ENCODE results near the gene P2RX4. TPM values are rescaled to one million over a fixed set of nuclear protein-coding genes. Genes with fewer than 3 reads are reported as not detected.

Gene P2RX4
- total RNA-seq, 1 experiment from 2014 or later = 8.1 TPM

DNA sequence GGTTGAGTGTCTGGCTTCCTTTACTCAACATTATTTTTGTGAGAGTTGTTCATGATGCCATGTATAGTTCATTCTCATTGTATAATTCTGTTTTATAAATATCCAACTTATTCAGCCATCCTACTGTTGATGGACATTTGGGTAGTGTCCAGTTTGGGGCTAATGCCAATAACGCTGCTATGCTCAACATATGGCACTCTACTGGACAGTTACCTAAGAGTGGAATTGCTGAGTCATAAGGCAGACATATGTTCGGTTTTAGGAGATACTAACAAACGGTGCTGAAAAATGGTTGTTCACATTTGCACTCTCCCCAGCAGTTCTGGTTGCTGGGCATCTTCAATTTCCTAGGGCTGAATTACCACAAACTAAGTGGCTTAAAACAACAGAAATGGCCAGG lies 28.7 kb upstream of the P2RX4 start:
- no peaks in the 10 kb centered on the region for H4K20me1 ChIP-seq (ENCODE audit: control insufficient read depth, insufficient read depth, insufficient read length)
- H3K36me3 Mint-ChIP-seq (ENCODE audit: insufficient read depth in 1 of 3, low read depth in 3 of 3) = no peaks in the 10 kb centered on the region
- no peak overlapping the region for H2BK120ac ChIP-seq (ENCODE audit: low read depth, low read length, poor library complexity, severe bottlenecking)
- no peak overlapping the region for H2BK20ac ChIP-seq (ENCODE audit: low read depth, low read length, poor library complexity, severe bottlenecking)
- no peaks in the 10 kb centered on the region for H3K27me3 ChIP-seq (ENCODE audit: insufficient read depth, low read length)
- H4K8ac ChIP-seq (replicated peaks; ENCODE audit: insufficient read length, low read depth, low read length) = no peak overlapping the region
- H2BK15ac ChIP-seq (ENCODE audit: low read depth, low read length) = no peak overlapping the region
- H3K4me3 Mint-ChIP-seq = no peak overlapping the region
- H3K4me1 Mint-ChIP-seq = no peaks in the 10 kb centered on the region
- no peak overlapping the region for H2AK5ac ChIP-seq (ENCODE audit: insufficient read length, low read length)
- TF ChIP-seq, protein P1, sequence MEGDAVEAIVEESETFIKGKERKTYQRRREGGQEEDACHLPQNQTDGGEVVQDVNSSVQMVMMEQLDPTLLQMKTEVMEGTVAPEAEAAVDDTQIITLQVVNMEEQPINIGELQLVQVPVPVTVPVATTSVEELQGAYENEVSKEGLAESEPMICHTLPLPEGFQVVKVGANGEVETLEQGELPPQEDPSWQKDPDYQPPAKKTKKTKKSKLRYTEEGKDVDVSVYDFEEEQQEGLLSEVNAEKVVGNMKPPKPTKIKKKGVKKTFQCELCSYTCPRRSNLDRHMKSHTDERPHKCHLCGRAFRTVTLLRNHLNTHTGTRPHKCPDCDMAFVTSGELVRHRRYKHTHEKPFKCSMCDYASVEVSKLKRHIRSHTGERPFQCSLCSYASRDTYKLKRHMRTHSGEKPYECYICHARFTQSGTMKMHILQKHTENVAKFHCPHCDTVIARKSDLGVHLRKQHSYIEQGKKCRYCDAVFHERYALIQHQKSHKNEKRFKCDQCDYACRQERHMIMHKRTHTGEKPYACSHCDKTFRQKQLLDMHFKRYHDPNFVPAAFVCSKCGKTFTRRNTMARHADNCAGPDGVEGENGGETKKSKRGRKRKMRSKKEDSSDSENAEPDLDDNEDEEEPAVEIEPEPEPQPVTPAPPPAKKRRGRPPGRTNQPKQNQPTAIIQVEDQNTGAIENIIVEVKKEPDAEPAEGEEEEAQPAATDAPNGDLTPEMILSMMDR (conservative IDR thresholded peaks at IDR 0.05) = no peak
- no peak overlapping the region for H3K14ac ChIP-seq (ENCODE audit: insufficient read depth, low read length)
- no peak overlapping the region for H3K4me2 ChIP-seq (ENCODE audit: insufficient read depth, insufficient read length, low read length)
- no peak overlapping the region for H4K5ac ChIP-seq (ENCODE audit: insufficient read length, low read depth, low read length)
- no peak for DNase-seq
- H2BK12ac ChIP-seq (ENCODE audit: insufficient read length, low read depth, low read length) = no peak overlapping the region
- H4K91ac ChIP-seq (ENCODE audit: insufficient read length, low read depth, low read length) = no peak overlapping the region
- H3K79me2 ChIP-seq (ENCODE audit: insufficient read depth, low read length) = no peaks in the 10 kb centered on the region
- H3K18ac ChIP-seq (ENCODE audit: insufficient read length, low read depth, low read length) = no peak overlapping the region
- H3K56ac ChIP-seq (ENCODE audit: insufficient read length, low read depth, low read length) = no peak overlapping the region
- no peaks in the 10 kb centered on the region for H3K27me3 Mint-ChIP-seq (ENCODE audit: low read depth)
- H3K4me1 ChIP-seq (ENCODE audit: insufficient read depth, low read length) = no peaks in the 10 kb centered on the region
- no peak overlapping the region for H3K9ac ChIP-seq (ENCODE audit: extremely low read depth, insufficient read length, low read length)
- H2AFZ ChIP-seq (ENCODE audit: low read length) = no peak overlapping the region
- H3K27ac ChIP-seq (ENCODE audit: insufficient read length, low read depth, low read length) = no peak overlapping the region
- H2BK5ac ChIP-seq (ENCODE audit: insufficient read length, low read length) = no peak overlapping the region
- no peak overlapping the region for H3K23ac ChIP-seq (ENCODE audit: insufficient read length, low read depth, low read length)
- H3K23me2 ChIP-seq (ENCODE audit: insufficient read length, low read depth, low read length, poor library complexity, severe bottlenecking) = no peaks in the 10 kb centered on the region
- H3K4ac ChIP-seq (ENCODE audit: low read depth, low read length) = no peak overlapping the region
- H3K27ac Mint-ChIP-seq = no peak overlapping the region
- no CpG with 5 or more reads among the region's 3 CpGs for WGBS (ENCODE audit: extremely low coverage, insufficient read length, low lambda C conversion rate)
- H3K79me1 ChIP-seq (ENCODE audit: insufficient read depth, low read depth, low read length, poor library complexity, severe bottlenecking) = no peaks in the 10 kb centered on the region
- H3T11ph ChIP-seq (ENCODE audit: low read length) = no peak overlapping the region
- H3K9me3 ChIP-seq (ENCODE audit: control insufficient read depth, low read depth, low read length) = no peaks in the 10 kb centered on the region
- no peaks in the 10 kb centered on the region for H3K9me3 Mint-ChIP-seq

Measured in H9 (cell line).